Measurements from ENCODE around the gene MED29. TPM values are rescaled to one million over a fixed set of nuclear protein-coding genes. Genes with fewer than 3 reads are reported as not detected.

MED29 gene
- total RNA-seq, 4 donors from 2014 or later = 32.9 to 52.5 (median 37.6) TPM

- 85 to 89% methylated on average over 34 to 35 of the region's 35 CpGs for WGBS, 2 donors
- H3K36me3 ChIP-seq = peaks cover 0 to 67% (median 0%) of the 10 kb centered on the region in 3 donors
These were observed 32.3 kb downstream of the MED29 start for GRCh38 chr19:39423258-39424086.

DNA sequence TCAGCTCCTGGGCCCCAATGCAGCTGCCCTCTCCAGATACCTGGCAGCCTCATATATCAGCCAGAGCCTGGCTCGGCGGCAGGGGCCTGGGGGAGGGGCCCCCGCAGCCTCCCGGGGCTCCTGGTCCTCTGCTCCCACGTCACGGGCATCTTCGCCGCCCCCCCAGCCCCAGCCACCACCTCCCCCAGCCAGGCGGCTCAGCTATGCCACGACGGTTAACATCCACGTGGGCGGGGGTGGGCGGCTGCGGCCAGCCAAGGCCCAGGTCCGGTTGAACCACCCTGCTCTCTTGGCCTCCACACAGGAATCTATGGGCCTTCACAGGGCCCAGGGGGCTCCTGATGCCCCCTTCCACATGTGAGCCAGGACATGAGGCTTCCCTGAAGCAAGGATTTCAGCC lies 33.8 kb downstream of the MED29 start:
- no peak for TF ChIP-seq POLR2A (IDR thresholded peaks at IDR 0.05)
- no peak for TF ChIP-seq CTCF (IDR thresholded peaks at IDR 0.05)
- no peak for TF ChIP-seq EP300 (IDR thresholded peaks at IDR 0.05)
- H3K36me3 ChIP-seq = peaks cover 0 to 52% (median 0%) of the 10 kb centered on the region in 3 donors

More at GRCh38 chr19:39423258-39424086, 32.3 kb downstream of the MED29 start:
- DNase-seq (ENCODE audit: low spot score in 2 of 2) = no peak
- Histone ChIP-seq H3K27ac (peak overlapping the region in 1 of 4 donors; percentile 36), H3K4me3 (no peak overlapping the region), H3K4me1 (peaks cover 0 to 28% (median 8%) of the 10 kb centered on the region in 4 donors), H3K9me3 (no peaks in the 10 kb centered on the region), H3K27me3 (no peaks in the 10 kb centered on the region)
- TF ChIP-seq CTCF (IDR thresholded peaks at IDR 0.05) = no peak
- TF ChIP-seq EP300 (IDR thresholded peaks at IDR 0.05) = no peak
- TF ChIP-seq POLR2A (IDR thresholded peaks at IDR 0.05) = no peak

DNA sequence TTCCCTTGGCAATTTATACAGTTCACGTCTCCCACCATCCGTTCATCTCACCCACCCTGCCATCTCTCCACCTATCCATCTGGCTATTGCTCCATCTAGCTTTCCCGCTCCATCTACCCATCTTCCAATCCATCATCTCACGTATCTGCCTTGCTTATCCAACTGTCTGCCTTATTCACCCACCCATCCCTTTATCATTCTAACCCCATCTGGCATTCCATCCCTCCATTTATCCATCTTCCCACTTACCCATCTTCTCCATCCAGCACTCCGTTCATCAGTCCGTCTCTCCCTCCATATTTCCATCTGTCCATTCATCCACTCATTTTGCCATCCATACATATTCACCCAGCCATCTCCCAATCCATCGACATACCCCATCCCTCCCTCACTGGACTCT lies 34.6 kb downstream of the MED29 start:
- peaks cover 0 to 49% (median 14%) of the 10 kb centered on the region in 4 donors for H3K4me1 ChIP-seq
- no peak for DNase-seq (ENCODE audit: low spot score in 2 of 2)
- H3K36me3 ChIP-seq = peaks cover 0 to 47% (median 0%) of the 10 kb centered on the region in 3 donors
- no peaks in the 10 kb centered on the region for H3K9me3 ChIP-seq
- H3K27ac ChIP-seq = peak overlapping the region in 2 of 4 donors; percentile 64 to 87
- no peak for TF ChIP-seq CTCF (IDR thresholded peaks at IDR 0.05)
- TF ChIP-seq POLR2A (IDR thresholded peaks at IDR 0.05) = no peak
- TF ChIP-seq EP300 (IDR thresholded peaks at IDR 0.05) = no peak
- H3K4me3 ChIP-seq = no peak overlapping the region
- no peaks in the 10 kb centered on the region for H3K27me3 ChIP-seq
- WGBS, 2 donors = 70 to 73% methylated on average over 7 of the region's 7 CpGs

More for the DNA sequence above, 33.8 kb downstream of the MED29 start:
- no peaks in the 10 kb centered on the region for H3K27me3 ChIP-seq
- H3K27ac ChIP-seq = peak overlapping the region in 2 of 4 donors; percentile 64 to 87
- H3K4me3 ChIP-seq = no peak overlapping the region
- no peak for DNase-seq (ENCODE audit: low spot score in 2 of 2)
- 66 to 78% methylated on average over 4 to 16 of the region's 16 CpGs for WGBS, 2 donors
- no peaks in the 10 kb centered on the region for H3K9me3 ChIP-seq
- peaks cover 0 to 43% (median 14%) of the 10 kb centered on the region in 4 donors for H3K4me1 ChIP-seq

DNA sequence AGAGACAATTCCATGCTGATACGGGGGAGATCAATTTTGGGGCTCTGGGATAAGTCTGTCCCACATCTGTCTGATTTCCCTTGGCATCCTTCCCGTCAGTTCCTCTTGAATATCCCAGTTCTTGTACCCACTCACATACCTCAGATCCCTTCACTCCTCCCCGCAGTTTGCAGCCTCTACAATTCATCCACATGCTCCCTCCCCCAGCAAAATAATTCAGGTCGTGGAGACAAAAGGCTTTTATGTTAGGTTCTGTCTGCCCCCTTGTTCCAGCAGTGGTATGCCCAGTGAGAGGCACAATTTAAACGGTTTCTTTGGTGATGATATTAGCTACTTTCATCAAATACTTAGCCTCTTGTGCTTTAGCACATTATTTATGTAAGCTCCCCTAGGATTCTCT lies 35.0 kb downstream of the MED29 start:
- no peak overlapping the region for H3K4me3 ChIP-seq
- no peaks in the 10 kb centered on the region for H3K9me3 ChIP-seq
- no peak for DNase-seq (ENCODE audit: low spot score in 2 of 2)
- H3K27ac ChIP-seq = peak overlapping the region in 2 of 4 donors; percentile 87 to 88
- WGBS, 2 donors = 24 to 42% methylated on average over 5 of the region's 5 CpGs
- peak in 1 of 2 donors; percentile 45 for TF ChIP-seq EP300 (IDR thresholded peaks at IDR 0.05)
- TF ChIP-seq POLR2A (IDR thresholded peaks at IDR 0.05) = no peak
- no peak for TF ChIP-seq CTCF (IDR thresholded peaks at IDR 0.05)
- peaks cover 0 to 47% (median 0%) of the 10 kb centered on the region in 3 donors for H3K36me3 ChIP-seq
- no peaks in the 10 kb centered on the region for H3K27me3 ChIP-seq
- H3K4me1 ChIP-seq = peaks cover 0 to 53% (median 17%) of the 10 kb centered on the region in 4 donors

DNA sequence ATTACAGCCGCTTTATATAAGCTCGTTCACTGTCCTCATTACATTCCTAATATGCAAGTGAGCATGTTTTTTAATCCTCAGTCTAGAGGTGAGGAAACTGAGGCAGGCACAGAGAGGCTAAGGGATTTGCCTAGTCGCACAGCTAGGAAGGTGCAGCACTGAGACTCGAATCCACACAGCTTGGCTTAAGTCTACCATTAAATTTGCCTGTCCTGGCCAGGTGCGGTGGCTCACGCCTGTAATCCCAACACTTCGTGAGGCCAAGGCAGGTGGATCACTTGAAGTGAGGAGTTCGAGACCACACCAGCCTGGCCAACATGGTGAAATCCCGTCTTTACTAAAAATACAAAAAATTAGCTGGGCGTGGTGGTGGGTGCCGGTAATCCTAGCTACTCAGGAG lies 36.5 kb downstream of the MED29 start:
- H3K27ac ChIP-seq = peak overlapping the region in 3 of 4 donors; percentile 10 to 88 (median 87)
- 83 to 93% methylated on average over 11 of the region's 11 CpGs for WGBS, 2 donors

More for the DNA sequence above, 36.5 kb downstream of the MED29 start:
- Histone ChIP-seq H3K36me3 (peaks cover 0 to 47% (median 0%) of the 10 kb centered on the region in 3 donors), H3K4me3 (no peak overlapping the region), H3K27me3 (no peaks in the 10 kb centered on the region), H3K4me1 (peaks cover 0 to 55% (median 20%) of the 10 kb centered on the region in 4 donors), H3K9me3 (no peaks in the 10 kb centered on the region)
- no peak for DNase-seq (ENCODE audit: low spot score in 2 of 2)
- no peak for TF ChIP-seq CTCF (IDR thresholded peaks at IDR 0.05)
- TF ChIP-seq EP300 (IDR thresholded peaks at IDR 0.05) = no peak
- TF ChIP-seq POLR2A (IDR thresholded peaks at IDR 0.05) = no peak

Data from tibial nerve (tissue), 4 donors.